ENCODE measurements around the gene C1QTNF9.
"Not testable (repeated sequence)": the region's sequence is repeated elsewhere in the genome, so short reads cannot be mapped to it uniquely, and the experiment has no call there.

The C1QTNF9 gene

GRCh38 chr13:24323036-24323738 is 13.8 kb downstream of the C1QTNF9 start:
- DNase-seq (ENCODE audit: low spot score) = no peak

- no peak for DNase-seq (ENCODE audit: low spot score)
Observed at GRCh38 chr13:24323739-24324075, 14.3 kb downstream of the C1QTNF9 start.

GRCh38 chr13:24327598-24327997 is 18.2 kb downstream of the C1QTNF9 start:
- DNase-seq (ENCODE audit: low spot score) = not testable (repeated sequence)

GRCh38 chr13:24328145-24328544 is 18.8 kb downstream of the C1QTNF9 start:
- no peak for DNase-seq (ENCODE audit: low spot score)

- DNase-seq (ENCODE audit: low spot score) = no peak
Observed at GRCh38 chr13:24338721-24339120, 29.3 kb downstream of the C1QTNF9 start.

- DNase-seq (ENCODE audit: low spot score) = no peak
Observed at GRCh38 chr13:24339937-24340607, 30.7 kb downstream of the C1QTNF9 start.

- no peak for DNase-seq (ENCODE audit: low spot score)
Observed at GRCh38 chr13:24340608-24340955, 31.2 kb downstream of the C1QTNF9 start.

GRCh38 chr13:24341439-24341838 is 32.1 kb downstream of the C1QTNF9 start:
- no peak for DNase-seq (ENCODE audit: low spot score)

- no peak for DNase-seq (ENCODE audit: low spot score)
Observed at GRCh38 chr13:24348385-24348784, 39.0 kb downstream of the C1QTNF9 start.

GRCh38 chr13:24348797-24349515 is 39.6 kb downstream of the C1QTNF9 start:
- DNase-seq (ENCODE audit: low spot score) = no peak

- DNase-seq (ENCODE audit: low spot score) = not testable (repeated sequence)
Observed at GRCh38 chr13:24349778-24350664, 40.6 kb downstream of the C1QTNF9 start.

- no peak for DNase-seq (ENCODE audit: low spot score)
Observed at GRCh38 chr13:24351423-24351822, 42.0 kb downstream of the C1QTNF9 start.

- DNase-seq (ENCODE audit: low spot score) = no peak
Observed at GRCh38 chr13:24353736-24354135, 44.4 kb downstream of the C1QTNF9 start.

GRCh38 chr13:24355103-24355502 is 45.7 kb downstream of the C1QTNF9 start:
- DNase-seq (ENCODE audit: low spot score) = no peak

- no peak for DNase-seq (ENCODE audit: low spot score)
Observed at GRCh38 chr13:24356270-24356669, 46.9 kb downstream of the C1QTNF9 start.

GRCh38 chr13:24356837-24357236 is 47.5 kb downstream of the C1QTNF9 start:
- no peak for DNase-seq (ENCODE audit: low spot score)

- DNase-seq (ENCODE audit: low spot score) = no peak
Observed at GRCh38 chr13:24357756-24358155, 48.4 kb downstream of the C1QTNF9 start.

- DNase-seq (ENCODE audit: low spot score) = not testable (repeated sequence)
Observed at GRCh38 chr13:24358836-24359235, 49.5 kb downstream of the C1QTNF9 start.

GRCh38 chr13:24359252-24359651 is 49.9 kb downstream of the C1QTNF9 start:
- DNase-seq (ENCODE audit: low spot score) = not testable (repeated sequence)

- no peak for DNase-seq (ENCODE audit: low spot score)
Observed at GRCh38 chr13:24360106-24360505, 50.7 kb downstream of the C1QTNF9 start.

GRCh38 chr13:24361113-24361512 is 51.7 kb downstream of the C1QTNF9 start:
- no peak for DNase-seq (ENCODE audit: low spot score)

GRCh38 chr13:24361852-24362366 is 52.5 kb downstream of the C1QTNF9 start:
- no peak for DNase-seq (ENCODE audit: low spot score)

Data from putamen (tissue), 1 donor.